GM18907 (cell line): ENCODE results near the gene TTYH1.

Source experiments
- ATAC-seq: cut with Tn5 transposase; IDR thresholded peaks from one replicate; pipeline ENCODE4 v1.9.1; 2021; ENCODE audit warnings: mild to moderate bottlenecking, moderate library complexity; ENCODE audit not compliant: unreplicated experiment

Gene TTYH1

DNA sequence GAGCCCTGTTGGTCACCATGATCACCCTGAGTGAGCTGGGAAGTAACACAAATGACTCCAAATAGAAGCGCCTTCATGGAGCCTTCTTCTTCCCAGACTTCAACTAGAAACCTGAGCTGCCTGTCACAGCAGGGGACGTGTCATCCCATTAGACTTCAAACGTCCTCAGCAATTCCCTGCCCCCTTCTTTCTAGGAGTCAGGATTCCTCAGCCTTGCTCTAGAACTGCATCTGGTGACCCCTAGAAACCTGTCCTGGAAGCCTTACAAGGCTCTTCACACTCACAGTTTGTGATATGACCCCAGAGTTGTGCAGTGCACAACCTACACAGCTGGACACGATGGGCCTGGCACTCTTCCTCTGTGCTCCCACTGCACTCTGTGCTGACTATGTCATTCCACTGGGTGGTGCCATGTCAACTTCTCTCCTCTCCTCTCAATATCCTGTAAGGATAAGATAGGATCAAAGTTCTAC is 23.6 kb upstream of the TTYH1 start:
- no peak for ATAC-seq

DNA sequence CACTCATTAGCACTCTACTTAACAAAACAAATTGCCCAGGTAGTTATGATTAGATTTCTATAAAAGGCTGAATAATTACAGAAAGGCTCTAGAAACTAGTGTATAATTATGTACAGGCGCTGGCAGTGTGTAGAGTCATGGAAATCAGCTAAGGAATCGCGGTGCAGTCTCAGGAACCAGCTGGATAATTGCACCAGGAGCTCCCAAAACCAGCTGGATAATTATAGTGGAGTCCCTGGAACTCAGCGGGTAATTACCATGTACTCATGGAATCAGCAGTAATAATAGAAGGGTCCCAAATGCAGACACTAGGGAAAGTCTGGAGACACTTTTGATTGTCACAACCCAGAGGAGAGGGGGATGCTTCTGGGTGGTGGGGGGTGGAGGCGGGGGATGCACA is 23.2 kb upstream of the TTYH1 start:
- no peak for ATAC-seq

DNA sequence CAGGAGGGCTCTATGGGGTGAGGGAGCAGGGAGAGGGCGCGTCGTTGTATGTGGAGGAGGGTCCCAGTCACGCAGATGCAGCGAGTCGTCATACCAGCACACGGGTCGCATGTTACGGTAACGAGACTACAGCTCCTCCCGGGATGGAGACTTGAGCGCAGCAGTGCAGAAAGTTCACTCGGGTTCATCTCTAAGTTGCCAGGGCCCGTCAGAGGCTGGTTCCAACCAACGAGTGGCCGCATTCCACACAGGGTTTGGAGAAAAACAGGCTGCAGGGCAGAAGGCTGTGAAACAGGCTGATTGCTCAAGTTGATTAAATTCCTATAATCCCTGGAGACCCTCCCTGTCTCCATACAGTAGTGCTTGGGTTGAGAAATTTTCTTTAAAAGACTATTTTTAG is 21.9 kb upstream of the TTYH1 start:
- no peak for ATAC-seq

DNA sequence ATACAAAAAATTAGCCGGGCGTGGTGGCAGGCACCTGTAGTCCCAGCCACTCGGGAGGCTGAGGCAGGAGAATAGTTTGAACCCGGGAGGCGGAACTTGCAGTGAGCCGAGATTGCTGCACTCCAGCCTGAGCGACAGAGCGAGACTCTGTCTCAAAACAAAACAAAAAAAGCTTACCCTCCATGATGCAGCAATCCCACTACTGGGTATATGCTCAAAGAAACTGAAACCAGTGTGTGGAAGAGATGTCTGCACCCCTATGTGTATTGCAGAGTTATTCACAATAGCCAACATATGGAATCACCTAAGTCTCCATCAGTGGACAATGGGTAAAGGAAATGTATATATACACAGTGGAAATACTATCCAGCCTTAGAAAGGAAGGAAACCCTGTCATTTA is 19.6 kb upstream of the TTYH1 start:
- no peak for ATAC-seq

DNA sequence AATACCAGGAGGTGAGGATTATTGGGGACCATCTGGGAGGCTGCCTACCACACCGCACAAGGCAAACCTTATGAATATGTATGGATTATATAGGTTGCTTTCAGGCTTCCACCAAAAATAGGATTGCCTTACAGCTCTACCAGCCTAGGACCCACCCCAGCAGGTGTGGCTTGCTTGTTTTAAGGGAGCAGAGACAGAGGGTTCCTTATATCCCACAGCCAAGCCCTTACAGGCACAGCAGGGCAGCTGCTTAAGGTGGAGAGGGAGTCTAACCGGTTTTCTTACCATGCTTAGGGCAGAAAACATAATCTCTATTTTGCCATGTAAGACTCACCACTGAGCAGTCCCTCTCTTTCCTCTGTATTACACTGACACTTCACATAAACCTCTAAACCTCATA is 16.1 kb upstream of the TTYH1 start:
- no peak for ATAC-seq

DNA sequence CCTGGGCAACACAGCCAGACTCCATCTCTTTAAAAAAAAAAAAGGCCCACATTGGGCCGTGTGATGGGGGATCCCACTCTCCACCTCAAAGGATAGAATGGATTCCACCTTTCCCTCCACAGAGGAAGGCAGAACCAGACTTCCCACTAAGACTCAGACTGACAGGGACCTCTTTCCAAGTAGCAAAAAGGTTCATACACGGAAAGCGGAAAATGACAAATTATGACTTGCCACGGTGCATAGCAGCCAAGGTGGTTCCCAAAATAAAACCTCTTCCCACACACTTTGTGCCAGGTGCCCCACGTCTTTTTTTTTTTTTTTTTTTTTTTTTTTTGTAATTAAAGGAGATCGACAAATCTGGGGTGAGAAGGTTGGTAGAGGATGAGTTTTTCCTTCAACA is 14.4 kb upstream of the TTYH1 start:
- no peak for ATAC-seq

DNA sequence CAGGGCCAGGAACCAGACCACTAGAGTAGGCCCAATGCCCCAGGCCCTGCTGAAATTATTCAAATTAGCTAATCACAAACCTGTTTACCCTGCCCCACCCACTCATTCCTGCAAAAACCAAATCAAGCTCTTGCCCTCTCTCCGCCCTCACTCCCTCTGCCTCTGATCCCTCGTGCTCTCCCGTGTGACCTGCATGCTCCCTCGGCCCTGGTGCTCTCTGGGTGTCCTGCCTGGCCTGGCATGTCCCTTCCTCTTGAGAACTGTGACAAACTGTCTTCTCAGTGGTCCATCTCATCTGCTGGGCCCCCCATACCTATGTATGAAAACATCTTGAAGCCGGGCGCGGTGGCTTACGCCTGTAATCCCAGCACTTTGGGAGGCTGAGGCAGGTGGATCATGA is 12.2 kb upstream of the TTYH1 start:
- no peak for ATAC-seq

DNA sequence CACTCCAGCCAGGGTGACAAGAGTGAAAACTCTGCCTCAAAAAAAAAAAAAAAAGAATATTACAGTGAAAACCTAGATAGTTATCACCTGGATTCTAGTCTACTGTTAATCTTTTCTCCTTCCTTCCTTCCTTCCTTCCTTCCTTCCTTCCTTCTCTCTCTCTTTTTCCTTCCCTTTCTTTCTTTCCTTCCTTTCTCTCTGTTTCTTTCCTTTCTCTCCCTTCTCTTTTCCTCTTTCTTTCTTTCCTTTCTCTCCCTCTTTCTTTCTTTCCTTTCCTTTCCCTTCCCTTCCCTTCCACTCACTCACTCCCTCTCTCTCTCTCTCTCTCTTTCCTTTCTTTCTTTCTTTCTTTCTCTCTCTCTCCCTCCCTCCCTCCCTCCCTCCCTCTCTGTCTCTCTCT is 9.6 kb upstream of the TTYH1 start:
- ATAC-seq = no peak

DNA sequence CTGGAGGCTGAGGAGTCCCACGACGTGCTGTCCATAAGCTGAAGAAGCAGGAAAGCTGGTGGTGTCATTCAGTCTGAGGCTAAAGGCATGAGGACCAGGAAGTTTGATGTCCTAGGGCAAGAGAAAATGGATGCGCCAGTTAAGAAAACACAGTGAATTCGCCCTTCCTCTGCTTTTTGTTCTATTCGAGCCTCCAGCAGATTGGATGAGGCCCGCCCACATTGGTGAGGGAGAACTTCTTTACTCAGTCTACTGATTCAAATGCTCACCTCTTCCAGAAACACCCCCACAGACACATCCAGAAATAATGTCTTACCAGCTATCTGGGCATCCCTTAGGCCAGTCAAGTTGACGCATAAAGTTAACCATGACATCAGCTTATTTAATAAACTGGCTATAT is 7.5 kb upstream of the TTYH1 start:
- ATAC-seq = no peak

DNA sequence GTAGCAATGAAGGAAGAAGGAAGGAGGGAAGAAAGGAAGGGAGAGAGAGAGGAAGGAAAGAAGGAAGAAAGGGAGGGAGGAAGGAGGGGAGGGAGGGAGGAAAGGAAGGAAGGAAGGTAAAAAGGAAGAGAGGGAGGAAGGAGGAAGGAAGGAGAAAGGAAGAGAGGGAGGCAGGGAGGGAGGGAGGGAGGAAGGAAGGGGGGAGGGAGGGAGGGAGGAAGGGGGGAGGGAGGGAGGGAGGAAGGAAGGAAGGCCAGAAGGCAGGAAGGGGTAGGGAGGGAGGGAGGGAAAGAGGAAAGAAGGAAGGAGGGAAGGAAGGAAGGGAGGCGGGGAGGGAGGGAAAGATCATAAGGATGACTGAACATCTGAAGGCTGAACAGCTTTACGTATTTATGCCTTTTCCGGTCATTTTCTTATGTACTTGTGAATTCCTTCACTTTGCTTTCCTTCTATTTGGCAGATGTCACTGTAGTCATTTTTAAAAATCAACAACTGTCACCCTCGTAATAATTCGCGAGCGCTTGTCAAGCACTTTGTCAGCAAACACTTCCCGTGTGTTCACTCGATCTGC is 6.7 kb upstream of the TTYH1 start:
- no peak for ATAC-seq

DNA sequence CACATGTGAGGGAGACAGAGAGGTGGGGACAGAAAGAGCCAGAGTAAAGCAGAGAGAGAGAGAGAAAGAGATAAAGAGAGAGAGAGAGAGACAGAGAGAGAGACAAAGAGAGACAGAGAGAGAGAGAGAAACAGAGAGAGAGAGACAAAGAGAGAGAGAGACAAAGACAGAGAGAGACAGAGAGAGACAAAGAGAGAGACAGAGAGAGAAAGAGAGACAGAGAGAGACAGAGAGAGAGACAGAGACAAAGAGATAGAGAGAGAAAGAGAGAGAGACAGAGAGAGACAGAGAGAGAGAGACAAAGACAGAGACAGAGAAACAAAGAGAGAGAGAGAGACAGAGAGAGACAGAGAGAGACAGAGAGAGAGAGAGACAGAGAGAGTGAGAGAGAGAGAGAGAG is 4.2 kb upstream of the TTYH1 start:
- ATAC-seq = no peak

DNA sequence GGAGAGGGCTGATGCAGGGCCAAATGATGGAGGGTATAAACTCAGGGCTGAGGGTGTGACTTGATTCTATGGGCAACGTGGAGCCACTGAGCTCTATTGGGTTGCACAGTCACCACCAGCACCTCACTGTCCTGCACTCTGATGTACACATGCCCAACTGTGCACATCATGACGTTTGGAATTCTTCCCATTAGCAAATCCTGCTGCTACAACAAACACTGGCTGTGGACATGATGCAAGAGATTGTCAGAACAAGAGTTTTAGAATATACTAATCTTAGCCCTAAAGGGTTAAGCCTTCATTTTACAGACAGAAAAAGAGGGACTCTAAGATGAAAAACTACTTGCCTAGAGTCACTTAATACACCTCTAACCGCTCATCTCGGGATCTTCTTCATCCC is 2.4 kb upstream of the TTYH1 start:
- no peak for ATAC-seq

DNA sequence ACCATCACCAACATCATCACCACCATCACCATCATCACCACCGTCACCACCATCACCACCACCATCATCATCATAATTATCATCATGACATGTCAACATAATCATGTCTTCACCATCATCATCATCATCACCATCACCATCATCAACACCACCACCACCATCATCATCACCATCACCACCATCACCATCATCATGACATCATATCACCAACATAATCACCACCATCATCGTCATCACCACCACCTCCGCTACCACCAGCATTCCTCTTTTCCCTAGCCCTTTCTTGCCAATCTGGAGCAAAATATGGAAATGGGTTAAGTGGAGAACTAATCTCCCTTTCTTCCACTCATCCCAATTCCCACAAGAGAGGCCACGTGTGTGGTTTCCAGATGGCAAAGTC is 1.1 kb upstream of the TTYH1 start:
- no peak for ATAC-seq

DNA sequence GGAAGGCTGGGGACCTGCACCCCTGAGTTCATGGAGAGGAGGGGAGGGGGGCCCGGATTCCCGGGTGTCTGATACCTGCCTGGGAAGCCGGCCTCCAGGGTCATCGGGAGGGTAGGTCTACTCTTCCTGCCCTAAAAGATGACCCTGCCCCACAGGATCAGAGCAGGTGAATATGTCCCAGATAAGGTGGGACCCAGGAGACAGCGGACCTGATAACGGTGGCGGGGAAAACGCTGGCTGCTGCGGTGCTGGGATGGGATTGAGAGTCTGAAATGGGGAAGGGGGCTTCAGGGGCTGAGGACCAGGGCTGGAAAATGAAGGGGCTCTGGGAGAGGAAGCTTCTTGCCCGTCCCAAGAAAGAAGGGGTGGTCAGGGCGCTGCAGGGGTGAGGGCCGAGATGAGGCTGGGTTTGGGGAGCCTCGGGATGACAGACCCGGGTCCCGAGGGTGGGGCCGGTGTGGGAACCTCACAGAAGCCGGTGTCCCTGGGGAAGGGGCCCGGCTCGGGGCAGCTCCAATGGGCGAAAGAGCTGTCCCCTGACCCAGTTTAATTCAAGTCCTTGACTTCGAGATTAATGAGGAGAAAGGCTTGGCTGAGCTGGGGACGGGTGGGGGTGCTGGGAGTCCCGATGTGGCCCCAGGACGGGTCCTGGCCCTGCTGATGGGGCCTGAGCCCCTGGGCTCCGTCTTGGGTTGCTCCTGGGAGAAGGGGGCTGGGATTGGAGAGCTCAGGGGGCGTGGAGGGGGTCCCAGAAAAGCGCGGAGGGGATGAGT is 823 bp downstream of the TTYH1 start:
- ATAC-seq = no peak

DNA sequence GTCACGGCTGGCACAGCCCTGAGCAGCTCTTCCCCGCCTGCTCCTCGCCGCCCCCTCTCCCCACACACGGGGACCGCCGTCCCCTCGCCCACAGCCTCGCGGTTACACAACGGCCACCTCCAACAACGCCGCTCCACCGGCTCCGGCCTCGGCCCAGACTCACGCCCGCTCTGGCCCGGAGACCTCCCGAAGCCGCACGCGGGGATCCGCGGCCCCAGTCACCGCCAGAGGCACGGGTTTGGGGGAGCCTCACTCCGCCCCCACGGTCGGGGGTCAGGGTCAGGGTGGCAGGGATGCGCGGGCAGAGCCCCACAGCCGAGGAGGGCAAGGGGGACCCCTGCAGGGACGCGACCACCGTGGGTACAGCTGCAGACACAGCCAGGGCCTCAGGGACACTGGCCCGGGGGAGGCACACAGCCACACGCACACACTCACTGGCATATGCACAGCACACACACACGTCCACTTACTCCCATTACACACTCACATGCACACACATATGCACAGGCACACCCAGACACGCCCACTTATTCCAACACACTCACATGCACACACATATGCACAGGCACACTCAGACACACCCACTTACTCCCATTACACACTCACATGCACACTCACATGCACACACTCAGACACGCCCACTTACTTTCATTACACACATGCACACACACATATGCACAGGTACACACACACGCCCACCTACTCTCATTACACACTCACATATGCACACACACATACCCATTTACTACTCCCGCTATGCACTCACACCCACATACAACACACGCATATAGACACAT is 1.6 kb downstream of the TTYH1 start:
- ATAC-seq = no peak

DNA sequence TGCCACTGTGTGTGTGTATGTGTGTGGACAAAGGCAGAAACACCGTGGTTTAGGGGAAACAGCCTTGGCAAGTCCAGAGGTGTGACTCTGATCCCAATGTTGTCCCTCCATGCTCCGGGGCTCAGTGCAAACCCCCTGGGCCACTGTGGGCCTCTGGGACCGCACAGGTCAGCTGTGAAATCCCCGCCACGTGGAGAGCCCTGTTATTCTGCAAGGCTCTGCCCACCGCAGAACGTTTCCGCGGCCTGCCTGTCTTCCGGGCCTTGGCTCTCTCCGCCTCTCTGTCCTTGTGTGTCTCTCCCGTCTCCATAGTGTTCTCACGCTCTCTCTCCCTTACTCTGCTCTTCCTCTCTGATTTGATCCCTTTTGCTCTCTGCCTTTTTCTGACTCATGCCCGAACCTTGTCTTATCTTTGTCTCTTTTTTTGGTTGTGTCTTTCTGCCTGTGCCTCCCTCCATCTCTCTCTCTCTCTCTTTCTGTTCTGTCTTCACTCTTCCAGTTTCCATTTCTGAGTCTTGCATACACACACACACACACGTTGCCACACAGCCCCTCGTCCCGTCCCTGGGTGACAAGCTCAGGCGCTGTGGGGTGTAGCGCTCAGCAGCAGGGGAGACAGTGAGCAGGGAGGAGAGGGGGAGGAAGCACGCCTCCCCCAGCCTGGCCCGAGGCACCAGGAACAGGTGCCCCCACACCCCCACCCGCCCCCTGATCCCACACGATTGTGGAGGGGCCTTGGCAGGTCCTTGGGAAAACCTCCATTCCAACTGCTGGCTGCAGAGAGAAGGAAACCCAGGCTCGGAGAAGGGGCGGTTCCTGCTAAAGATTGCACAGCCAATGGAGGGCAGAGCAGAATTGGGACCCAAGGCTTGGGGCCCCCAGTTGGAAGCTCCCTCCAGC is 3.0 kb downstream of the TTYH1 start:
- no peak for ATAC-seq

DNA sequence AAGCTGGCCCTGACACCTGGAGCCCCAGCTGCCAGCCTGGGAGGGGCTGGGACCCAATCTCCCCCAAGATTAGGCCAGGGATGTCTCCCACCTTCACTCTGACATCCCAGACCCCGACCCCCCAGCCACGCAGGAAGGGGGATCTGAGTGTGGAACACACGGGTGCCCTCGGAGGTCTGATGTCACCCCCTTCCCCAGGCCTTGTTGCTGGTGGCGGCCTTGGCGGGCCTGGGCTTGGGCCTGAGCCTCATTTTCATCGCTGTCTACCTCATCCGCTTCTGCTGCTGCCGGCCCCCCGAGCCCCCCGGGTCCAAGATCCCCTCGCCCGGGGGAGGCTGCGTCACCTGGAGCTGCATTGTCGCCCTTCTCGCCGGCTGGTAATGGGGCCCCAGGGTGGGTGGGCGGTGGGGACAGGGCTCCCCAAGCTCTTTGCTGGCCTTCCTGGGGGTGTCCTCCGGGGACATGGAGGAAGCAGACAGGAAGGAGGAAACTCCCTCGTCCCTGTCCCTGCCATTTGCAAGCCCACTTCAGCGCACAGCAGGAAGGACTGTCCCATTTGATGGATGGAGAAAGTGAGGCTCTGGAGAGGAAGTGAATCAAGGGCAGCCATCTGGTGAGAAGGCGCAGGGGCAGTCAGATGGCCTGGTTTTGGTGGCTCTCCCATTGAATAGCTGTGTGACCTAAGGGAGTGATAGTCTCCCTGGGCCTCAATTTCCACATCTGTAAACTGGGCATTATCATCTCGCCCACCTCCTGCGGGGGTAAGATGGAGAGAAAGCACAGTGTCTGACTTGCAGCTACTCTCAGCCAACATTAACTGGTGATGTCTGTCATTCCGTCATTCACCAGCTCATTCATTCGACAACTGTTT is 3.9 kb downstream of the TTYH1 start:
- ATAC-seq = no peak

DNA sequence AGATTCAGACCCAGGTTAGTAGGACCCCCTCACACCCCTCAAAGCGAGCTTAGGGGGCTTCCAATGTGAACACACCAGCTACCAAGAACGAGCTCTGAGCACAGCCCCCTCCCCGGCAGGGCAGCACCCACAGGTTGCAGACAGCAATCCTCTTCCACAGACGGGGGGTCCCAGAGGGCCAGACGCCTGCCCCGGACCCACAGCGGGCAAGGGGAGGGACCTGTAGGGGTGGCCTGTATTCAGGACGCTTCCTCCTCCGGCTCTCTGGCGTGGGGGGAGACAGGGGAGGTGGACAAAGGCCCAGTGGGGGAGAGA is 4.8 kb downstream of the TTYH1 start:
- ATAC-seq = no peak

DNA sequence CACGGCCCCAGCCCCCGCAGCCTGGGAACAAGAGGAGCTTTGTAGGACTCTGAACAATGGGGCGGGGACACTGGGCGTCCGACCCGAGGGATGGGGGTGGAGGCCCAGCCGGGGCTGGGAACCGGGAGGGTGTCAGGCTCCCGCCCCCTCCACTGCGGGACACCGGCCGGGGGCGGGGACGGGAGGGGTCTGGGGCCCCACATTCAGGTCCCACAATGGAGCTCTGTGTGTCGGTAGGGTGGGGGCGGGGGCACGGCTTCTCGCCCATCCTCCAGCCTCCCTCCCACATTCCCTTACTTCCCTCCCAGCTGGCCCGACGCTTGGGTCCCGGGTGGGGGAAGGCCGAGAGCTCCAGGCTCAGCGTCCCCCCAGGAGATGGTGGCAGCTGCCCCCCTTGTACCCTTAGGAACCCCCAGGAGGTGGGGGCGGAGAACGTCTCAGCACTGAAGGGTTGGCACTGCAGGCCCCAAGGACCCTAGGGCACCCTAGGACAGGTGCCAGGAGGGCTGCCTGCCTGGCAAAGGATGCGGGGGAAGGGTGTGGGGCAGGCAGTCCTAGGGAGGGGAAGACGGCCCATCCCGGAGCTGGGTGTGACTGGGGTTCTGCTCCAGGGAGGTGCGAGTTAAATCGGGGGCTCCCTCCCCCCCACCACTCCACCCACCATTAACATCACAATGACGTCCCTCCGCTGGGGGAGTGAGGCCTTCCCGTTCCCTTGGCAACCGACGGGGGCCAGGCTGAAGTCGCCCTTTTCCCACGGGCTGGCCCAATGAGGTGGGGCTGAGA is 5.3 kb downstream of the TTYH1 start:
- ATAC-seq = no peak

DNA sequence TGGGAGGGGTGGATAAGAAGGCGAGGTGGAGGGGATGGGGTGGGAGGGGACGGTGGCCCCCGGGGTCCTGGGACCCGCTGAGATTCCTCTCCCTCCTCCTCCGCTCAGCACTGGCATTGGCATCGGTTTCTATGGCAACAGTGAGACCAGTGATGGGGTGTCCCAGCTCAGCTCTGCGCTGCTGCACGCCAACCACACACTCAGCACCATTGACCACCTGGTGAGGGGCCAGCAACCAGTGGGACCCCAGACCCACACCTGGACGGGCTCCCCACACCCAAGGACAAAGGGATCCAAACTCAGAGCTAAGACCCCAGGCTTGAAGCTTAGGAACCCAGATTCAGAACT is 5.9 kb downstream of the TTYH1 start:
- ATAC-seq = no peak
